ENCODE results near the gene LGALS4. TPM values are rescaled to one million over a fixed set of nuclear protein-coding genes. Genes with fewer than 3 reads are reported as not detected.

The LGALS4 gene
- total and polyA plus RNA-seq, 9 of the 15 experiments (the other 6 are each of a cell fraction or from before 2014, with no cell fraction given) = 0.08 to 1.1 (median 0.30) TPM; not detected in 3

DNA sequence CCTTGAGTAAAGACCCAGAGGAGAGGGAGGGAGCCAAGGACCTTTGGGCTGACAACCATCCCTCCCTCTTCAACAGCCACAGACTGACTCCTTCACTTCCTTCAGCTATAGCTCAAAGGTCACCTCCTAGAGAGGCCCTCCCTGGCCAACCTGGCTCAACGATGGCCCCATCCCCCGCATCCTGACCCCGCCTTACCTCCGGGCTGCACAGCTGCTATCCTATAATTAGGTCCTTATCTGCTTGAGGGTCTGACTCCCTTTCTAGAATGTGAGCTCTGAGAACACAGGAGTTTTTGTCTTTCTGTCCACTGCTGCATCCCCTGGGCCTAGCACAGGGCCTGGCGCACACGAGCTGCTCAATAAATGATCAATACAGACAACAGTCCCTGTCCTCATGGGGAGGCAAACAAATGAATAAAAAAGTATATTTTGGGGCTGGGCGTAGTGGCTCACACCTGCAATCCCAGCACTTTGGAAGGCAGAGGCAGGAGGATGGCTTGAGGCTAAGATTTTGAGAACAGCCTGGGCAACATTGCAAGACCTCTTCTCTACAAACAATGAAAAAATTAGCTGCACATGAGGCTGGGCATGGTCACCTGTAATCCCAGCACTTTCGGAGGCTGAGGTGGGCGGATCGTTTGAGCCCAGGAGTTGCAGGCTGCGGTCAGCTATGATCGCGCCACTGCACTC, 6.6 kb upstream of the LGALS4 start (continued):
- peak; percentile 80 to 96; a peak in 3 of 4 replicates for TF ChIP-seq TBL1XR1 (IDR thresholded peaks at IDR 0.05; ENCODE audit: low read length in 2 of 2)
- TF ChIP-seq, protein P1, sequence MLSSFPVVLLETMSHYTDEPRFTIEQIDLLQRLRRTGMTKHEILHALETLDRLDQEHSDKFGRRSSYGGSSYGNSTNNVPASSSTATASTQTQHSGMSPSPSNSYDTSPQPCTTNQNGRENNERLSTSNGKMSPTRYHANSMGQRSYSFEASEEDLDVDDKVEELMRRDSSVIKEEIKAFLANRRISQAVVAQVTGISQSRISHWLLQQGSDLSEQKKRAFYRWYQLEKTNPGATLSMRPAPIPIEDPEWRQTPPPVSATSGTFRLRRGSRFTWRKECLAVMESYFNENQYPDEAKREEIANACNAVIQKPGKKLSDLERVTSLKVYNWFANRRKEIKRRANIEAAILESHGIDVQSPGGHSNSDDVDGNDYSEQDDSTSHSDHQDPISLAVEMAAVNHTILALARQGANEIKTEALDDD (IDR thresholded peaks at IDR 0.05) = no peak
- TF ChIP-seq, protein P2, sequence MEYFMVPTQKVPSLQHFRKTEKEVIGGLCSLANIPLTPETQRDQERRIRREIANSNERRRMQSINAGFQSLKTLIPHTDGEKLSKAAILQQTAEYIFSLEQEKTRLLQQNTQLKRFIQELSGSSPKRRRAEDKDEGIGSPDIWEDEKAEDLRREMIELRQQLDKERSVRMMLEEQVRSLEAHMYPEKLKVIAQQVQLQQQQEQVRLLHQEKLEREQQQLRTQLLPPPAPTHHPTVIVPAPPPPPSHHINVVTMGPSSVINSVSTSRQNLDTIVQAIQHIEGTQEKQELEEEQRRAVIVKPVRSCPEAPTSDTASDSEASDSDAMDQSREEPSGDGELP (CRISPR knock-in tag; IDR thresholded peaks at IDR 0.05; ENCODE audit: borderline replicate concordance) = peak; percentile 98
- no peak for TF ChIP-seq DNMT1 (IDR thresholded peaks at IDR 0.05)
- peak; percentile 75 for TF ChIP-seq SMARCE1 (IDR thresholded peaks at IDR 0.05)
- no peak for TF ChIP-seq ATF1 (CRISPR knock-in tag; IDR thresholded peaks at IDR 0.05)
- TF ChIP-seq ATF1 (tag; IDR thresholded peaks at IDR 0.05) = no peak
- TF ChIP-seq KLF16 (IDR thresholded peaks at IDR 0.05) = peak; percentile 94
- TF ChIP-seq, protein P3, sequence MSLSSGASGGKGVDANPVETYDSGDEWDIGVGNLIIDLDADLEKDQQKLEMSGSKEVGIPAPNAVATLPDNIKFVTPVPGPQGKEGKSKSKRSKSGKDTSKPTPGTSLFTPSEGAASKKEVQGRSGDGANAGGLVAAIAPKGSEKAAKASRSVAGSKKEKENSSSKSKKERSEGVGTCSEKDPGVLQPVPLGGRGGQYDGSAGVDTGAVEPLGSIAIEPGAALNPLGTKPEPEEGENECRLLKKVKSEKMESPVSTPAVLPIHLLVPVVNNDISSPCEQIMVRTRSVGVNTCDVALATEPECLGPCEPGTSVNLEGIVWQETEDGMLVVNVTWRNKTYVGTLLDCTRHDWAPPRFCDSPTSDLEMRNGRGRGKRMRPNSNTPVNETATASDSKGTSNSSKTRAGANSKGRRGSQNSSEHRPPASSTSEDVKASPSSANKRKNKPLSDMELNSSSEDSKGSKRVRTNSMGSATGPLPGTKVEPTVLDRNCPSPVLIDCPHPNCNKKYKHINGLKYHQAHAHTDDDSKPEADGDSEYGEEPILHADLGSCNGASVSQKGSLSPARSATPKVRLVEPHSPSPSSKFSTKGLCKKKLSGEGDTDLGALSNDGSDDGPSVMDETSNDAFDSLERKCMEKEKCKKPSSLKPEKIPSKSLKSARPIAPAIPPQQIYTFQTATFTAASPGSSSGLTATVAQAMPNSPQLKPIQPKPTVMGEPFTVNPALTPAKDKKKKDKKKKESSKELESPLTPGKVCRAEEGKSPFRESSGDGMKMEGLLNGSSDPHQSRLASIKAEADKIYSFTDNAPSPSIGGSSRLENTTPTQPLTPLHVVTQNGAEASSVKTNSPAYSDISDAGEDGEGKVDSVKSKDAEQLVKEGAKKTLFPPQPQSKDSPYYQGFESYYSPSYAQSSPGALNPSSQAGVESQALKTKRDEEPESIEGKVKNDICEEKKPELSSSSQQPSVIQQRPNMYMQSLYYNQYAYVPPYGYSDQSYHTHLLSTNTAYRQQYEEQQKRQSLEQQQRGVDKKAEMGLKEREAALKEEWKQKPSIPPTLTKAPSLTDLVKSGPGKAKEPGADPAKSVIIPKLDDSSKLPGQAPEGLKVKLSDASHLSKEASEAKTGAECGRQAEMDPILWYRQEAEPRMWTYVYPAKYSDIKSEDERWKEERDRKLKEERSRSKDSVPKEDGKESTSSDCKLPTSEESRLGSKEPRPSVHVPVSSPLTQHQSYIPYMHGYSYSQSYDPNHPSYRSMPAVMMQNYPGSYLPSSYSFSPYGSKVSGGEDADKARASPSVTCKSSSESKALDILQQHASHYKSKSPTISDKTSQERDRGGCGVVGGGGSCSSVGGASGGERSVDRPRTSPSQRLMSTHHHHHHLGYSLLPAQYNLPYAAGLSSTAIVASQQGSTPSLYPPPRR (CRISPR knock-in tag; IDR thresholded peaks at IDR 0.05; ENCODE audit: borderline replicate concordance) = no peak
- peak in 1 of 2 experiments; percentile 94; a peak in 3 of 4 replicates for TF ChIP-seq RCOR1 (IDR thresholded peaks at IDR 0.05; ENCODE audit: borderline replicate concordance in 1 of 2, low read depth in 2 of 2, low read length in 2 of 2)
- TF ChIP-seq ZNF184 (CRISPR knock-in tag; IDR thresholded peaks at IDR 0.05) = no peak
- TF ChIP-seq LCOR (CRISPR knock-in tag; IDR thresholded peaks at IDR 0.05) = peak; percentile 30; the same call in 1 of the 2 replicates
- TF ChIP-seq EP300 (IDR thresholded peaks at IDR 0.05; ENCODE audit: low read length) = peak; percentile 89
- no peak for TF ChIP-seq RFX7 (CRISPR knock-in tag; IDR thresholded peaks at IDR 0.05)
- no peak for TF ChIP-seq CHD2 (IDR thresholded peaks at IDR 0.05; ENCODE audit: low read depth, low read length)
- peak; percentile 82 for TF ChIP-seq CBFA2T2 (conservative IDR thresholded peaks at IDR 0.05)
- TF ChIP-seq HDAC1 (IDR thresholded peaks at IDR 0.05) = peak in 1 of 2 experiments; percentile 86; a peak in 2 of 4 replicates
- TF ChIP-seq CTBP1 (IDR thresholded peaks at IDR 0.05; ENCODE audit: borderline replicate concordance) = peak; percentile 99
- no peak for TF ChIP-seq TEAD2 (tag; IDR thresholded peaks at IDR 0.05)
- TF ChIP-seq ZNF444 (CRISPR knock-in tag; IDR thresholded peaks at IDR 0.05) = no peak
- no peak for TF ChIP-seq BCL6 (CRISPR knock-in tag; IDR thresholded peaks at IDR 0.05)
- TF ChIP-seq ZNF436 (CRISPR knock-in tag; IDR thresholded peaks at IDR 0.05) = no peak
- peak in 1 of 2 experiments; percentile 73; a peak in 1 of 4 replicates for TF ChIP-seq SRF (CRISPR knock-in tag; IDR thresholded peaks at IDR 0.05)
